H7 (cell line): ENCODE results near the gene PACRGL. TPM values are rescaled to one million over a fixed set of nuclear protein-coding genes. Genes with fewer than 3 reads are reported as not detected.
"Not testable (repeated sequence)": the region's sequence is repeated elsewhere in the genome, so short reads cannot be mapped to it uniquely, and the experiment has no call there.

Experiments
- DNase-seq: peaks from one replicate; pipeline ENCODE4 v3.0.0; 2012
- H3K27me3 ChIP-seq: 2 replicates; pipeline ENCODE4 v1.6.0; 2011; ENCODE audit warnings: mild to moderate bottlenecking, low read length; ENCODE audit not compliant: control insufficient read depth, insufficient read depth
- H3K36me3 ChIP-seq: replicated peaks from 2 replicates; pipeline ENCODE4 v1.5.1; 2011; ENCODE audit warnings: low read length; ENCODE audit not compliant: control insufficient read depth, insufficient read depth
- H3K4me3 ChIP-seq: 2 replicates; pipeline ENCODE4 v1.5.1; 2011; ENCODE audit warnings: low read depth, mild to moderate bottlenecking, control low read depth, low read length, moderate library complexity; ENCODE audit not compliant: insufficient read depth
- total RNA-seq: library from RNA; depleted of rRNA; stranded (reverse); fragments of >200 nt; shearing (Covaris generic); gene quantifications from 2 replicates; pipeline ENCODE4 v1.2.3, GENCODE V29; 2014

The PACRGL gene
- total RNA-seq, 1 experiment from 2014 or later = 20.9 TPM

- no peak overlapping the region for H3K4me3 ChIP-seq
- no peaks in the 10 kb centered on the region for H3K27me3 ChIP-seq
- no peaks in the 10 kb centered on the region for H3K36me3 ChIP-seq
- DNase-seq = peak; percentile 10
Observed at GRCh38 chr4:20684852-20685763, 15.2 kb upstream of the PACRGL start.

GRCh38 chr4:20687864-20688263 lies 12.4 kb upstream of the PACRGL start:
- Histone ChIP-seq H3K4me3 (no peak overlapping the region), H3K27me3 (no peaks in the 10 kb centered on the region), H3K36me3 (no peaks in the 10 kb centered on the region)
- DNase-seq = no peak

DNA sequence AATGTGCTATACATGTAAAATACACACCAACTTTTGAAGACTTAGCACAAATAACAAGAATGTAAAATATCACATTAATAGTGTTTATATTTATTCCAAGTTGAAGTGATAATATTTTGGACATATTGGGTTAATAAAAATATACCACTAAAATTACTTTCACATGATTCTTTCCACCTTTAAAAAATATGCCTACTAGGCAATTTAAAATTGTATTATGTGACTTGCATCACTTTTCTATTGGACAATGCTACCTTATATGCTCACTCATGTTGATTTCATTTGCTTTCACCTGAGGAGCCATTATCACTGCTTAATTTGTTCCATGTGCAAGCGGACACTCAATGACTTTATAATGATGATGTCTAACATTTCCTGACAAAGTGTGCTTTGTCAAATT lies 3.4 kb upstream of the PACRGL start:
- Histone ChIP-seq H3K36me3 (no peaks in the 10 kb centered on the region), H3K27me3 (no peaks in the 10 kb centered on the region; the same call in 1 of the 2 replicates), H3K4me3 (no peak overlapping the region)
- DNase-seq = no peak

- no peaks in the 10 kb centered on the region for H3K36me3 ChIP-seq
- H3K27me3 ChIP-seq = no peaks in the 10 kb centered on the region; the same call in 1 of the 2 replicates
- no peak overlapping the region for H3K4me3 ChIP-seq
- DNase-seq = no peak
Observed at GRCh38 chr4:20698382-20698781, 1.9 kb upstream of the PACRGL start.

DNA sequence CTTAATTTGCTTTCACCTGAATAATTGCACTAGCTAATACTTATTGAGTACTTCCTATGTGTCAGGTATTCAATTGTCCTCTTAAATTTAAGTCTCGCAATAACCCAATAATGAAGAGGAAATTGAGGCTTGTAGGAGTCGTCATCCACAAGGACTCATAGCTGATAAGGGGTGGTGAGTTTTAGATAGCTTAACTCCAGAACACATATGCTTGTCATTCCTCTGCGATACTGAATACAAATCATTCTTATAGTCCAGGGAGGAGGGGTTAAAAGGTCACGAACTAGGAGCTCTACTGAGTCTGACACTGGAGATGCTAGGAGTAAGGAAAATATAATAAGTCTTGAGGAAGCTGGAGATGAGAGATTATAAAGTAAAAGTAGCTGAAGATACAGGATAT lies 1.4 kb upstream of the PACRGL start:
- no peaks in the 10 kb centered on the region; the same call in 1 of the 2 replicates for H3K27me3 ChIP-seq

DNA sequence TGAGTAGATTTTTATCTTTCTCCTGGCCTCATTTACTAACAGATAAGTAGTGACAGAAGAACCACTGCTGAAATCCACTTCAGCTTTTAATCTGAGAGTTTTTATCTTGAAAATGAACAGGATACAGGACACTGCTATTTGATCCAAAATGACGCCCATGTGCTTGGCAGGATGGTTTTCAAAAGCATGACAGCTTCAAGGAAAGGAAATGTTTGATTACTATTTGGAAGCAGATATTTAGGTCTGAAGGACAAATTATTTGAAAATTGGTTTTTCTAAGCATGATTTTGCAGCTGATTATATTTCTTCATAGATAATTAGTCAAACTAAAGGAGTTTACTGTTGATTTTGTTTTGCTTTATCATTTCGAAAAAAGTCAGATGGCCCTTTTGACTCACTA lies 11.1 kb downstream of the PACRGL start:
- no peaks in the 10 kb centered on the region; the same call in none of the 2 replicates for H3K36me3 ChIP-seq
- H3K27me3 ChIP-seq = no peaks in the 10 kb centered on the region
- no peak for DNase-seq
- no peak overlapping the region for H3K4me3 ChIP-seq

More for the DNA sequence above, 1.4 kb upstream of the PACRGL start:
- no peak for DNase-seq
- Histone ChIP-seq H3K4me3 (no peak overlapping the region), H3K36me3 (no peaks in the 10 kb centered on the region)

GRCh38 chr4:20723019-20723418 lies 22.8 kb downstream of the PACRGL start:
- no peak for DNase-seq
- H3K36me3 ChIP-seq = peaks cover 2% of the 10 kb centered on the region; the same call in 1 of the 2 replicates
- H3K4me3 ChIP-seq = no peak overlapping the region

DNA sequence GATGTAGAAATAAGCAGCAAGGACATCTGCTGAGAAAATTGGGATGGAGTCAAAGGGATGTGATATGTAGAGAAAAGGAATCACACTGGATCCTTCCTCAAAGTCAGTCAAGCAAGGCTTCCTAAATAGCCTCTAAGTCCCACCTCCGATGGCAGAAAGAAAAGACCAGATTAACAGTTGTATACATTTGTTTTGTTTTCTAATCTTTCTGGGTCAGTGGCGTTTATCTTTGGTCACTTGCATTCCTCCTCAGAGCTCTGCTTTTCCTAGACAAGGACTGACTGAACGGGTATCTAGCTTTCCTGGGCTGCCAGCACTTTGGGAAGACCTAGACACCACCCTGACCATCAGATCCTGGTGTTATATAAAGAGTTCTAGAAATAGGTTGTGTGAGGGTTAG lies 23.2 kb downstream of the PACRGL start:
- no peaks in the 10 kb centered on the region for H3K27me3 ChIP-seq
- peaks cover 2% of the 10 kb centered on the region; the same call in 1 of the 2 replicates for H3K36me3 ChIP-seq
- no peak for DNase-seq
- no peak overlapping the region for H3K4me3 ChIP-seq

More at GRCh38 chr4:20723019-20723418, 22.8 kb downstream of the PACRGL start:
- no peaks in the 10 kb centered on the region for H3K27me3 ChIP-seq

GRCh38 chr4:20724915-20725314 lies 24.7 kb downstream of the PACRGL start:
- Histone ChIP-seq H3K27me3 (no peaks in the 10 kb centered on the region), H3K36me3 (peaks cover 2% of the 10 kb centered on the region; the same call in 1 of the 2 replicates), H3K4me3 (no peak overlapping the region)
- no peak for DNase-seq

DNA sequence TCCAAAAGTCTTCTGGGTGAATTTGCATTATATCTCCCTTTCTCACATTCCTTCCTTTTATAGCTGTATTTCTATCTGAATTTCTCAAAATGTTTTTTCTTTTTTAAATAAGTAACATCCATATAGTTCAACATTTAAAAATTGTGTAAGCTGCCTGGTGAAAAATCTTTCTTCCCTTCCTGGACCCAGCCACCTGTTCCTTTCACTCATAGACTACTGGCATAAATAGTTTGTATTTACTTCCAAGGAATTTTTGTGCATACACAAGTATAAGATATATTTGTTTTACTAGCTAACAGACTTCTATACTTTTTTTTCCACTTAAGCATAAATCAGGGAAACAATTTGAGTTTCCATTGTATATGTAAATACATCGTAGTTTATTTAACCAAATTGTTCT lies 35.7 kb downstream of the PACRGL start:
- Histone ChIP-seq H3K27me3 (no peaks in the 10 kb centered on the region), H3K4me3 (no peak overlapping the region), H3K36me3 (no peaks in the 10 kb centered on the region; the same call in 1 of the 2 replicates)
- no peak for DNase-seq

- not testable (repeated sequence) for H3K4me3 ChIP-seq, H3K36me3 ChIP-seq, DNase-seq, H3K27me3 ChIP-seq
Observed at GRCh38 chr4:20746000-20746399, 45.7 kb downstream of the PACRGL start.

- DNase-seq = no peak
- H3K36me3 ChIP-seq = no peaks in the 10 kb centered on the region
- no peak overlapping the region for H3K4me3 ChIP-seq
- no peaks in the 10 kb centered on the region for H3K27me3 ChIP-seq
Observed at GRCh38 chr4:20752641-20753040, 52.4 kb downstream of the PACRGL start.

DNA sequence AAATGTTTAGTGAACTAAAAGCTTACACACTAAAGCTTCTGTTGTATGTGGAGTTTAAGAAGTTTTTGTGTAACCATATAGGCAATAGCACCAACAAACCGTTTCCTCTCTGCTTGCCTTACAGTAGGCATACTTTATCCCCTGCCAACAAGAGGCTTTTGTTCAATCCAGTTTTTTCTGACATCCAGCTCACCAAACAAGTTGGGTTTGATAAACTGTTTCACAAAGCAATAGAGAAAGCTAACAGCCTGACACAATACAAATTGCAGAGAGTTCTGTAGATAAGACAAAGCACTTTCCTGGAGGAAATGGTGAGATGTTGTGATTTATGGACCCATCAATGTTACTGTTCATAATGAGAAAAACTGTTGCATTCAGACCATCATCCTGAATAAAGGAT lies 53.8 kb downstream of the PACRGL start:
- no peak for DNase-seq
- no peaks in the 10 kb centered on the region for H3K36me3 ChIP-seq

GRCh38 chr4:20760053-20760452 lies 59.8 kb downstream of the PACRGL start:
- Histone ChIP-seq H3K4me3 (no peak overlapping the region), H3K36me3 (no peaks in the 10 kb centered on the region), H3K27me3 (no peaks in the 10 kb centered on the region)
- peak; percentile 2 for DNase-seq

More for the DNA sequence above, 53.8 kb downstream of the PACRGL start:
- H3K4me3 ChIP-seq = no peak overlapping the region
- no peaks in the 10 kb centered on the region for H3K27me3 ChIP-seq

DNA sequence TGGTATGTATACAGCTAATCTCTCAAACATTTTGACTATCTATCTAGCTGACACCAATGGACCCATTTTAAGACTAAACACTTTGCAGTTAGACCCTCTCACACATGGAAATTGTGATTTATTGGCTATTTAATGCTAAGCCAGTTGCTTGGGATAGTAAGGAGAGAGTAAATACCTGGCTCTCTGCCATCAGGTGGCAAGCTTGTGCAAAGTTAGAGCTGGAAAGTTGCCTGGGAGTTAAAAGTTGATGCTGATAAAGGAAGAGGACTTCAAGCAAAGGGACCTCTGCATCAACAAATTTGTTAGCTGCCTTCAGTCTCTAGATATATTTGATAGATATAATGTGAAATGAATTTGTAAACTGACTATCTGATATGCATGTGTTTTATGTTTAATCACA lies 61.1 kb downstream of the PACRGL start:
- DNase-seq = peak; percentile 1
- no peak overlapping the region for H3K4me3 ChIP-seq
- H3K27me3 ChIP-seq = no peaks in the 10 kb centered on the region
- no peaks in the 10 kb centered on the region for H3K36me3 ChIP-seq
